GM12878 (cell line): Measurements from ENCODE around the gene LSP1. TPM values are rescaled to one million over a fixed set of nuclear protein-coding genes. Genes with fewer than 3 reads are reported as not detected.

ENCODE experiments used
- ATAC-seq: fragments of 200-7000 bp; cut with Tn5 transposase; 3 replicates; pipeline ENCODE4 v1.9.1; 2020; ENCODE audit warnings: mild to moderate bottlenecking, moderate library complexity
- BruUV-seq: library from RNA; stranded (reverse); fragments of 400-500 nt; replicated peaks from 2 replicates; lab custom pipeline; 2021; lab: Mats Ljungman, UMichigan
- CTCF ChIA-PET: fragments of 300-600 bp; sonication (Branson Sonifier 250); formaldehyde crosslinking; extraction: SDS; loops from one replicate; lab custom pipeline; 2021; ENCODE audit warnings: inconsistent platforms; lab: Yijun Ruan, JAX
- POLR2A ChIA-PET: fragments of 350-600 bp; formaldehyde crosslinking; extraction: SDS; loops from one replicate; lab custom pipeline; 2021; ENCODE audit warnings: inconsistent platforms; lab: Charles Lee
- RAD21 ChIA-PET: fragments of 300-600 bp; sonication (Branson Sonifier 250); formaldehyde crosslinking; loops from one replicate; lab custom pipeline; 2023; ENCODE audit warnings: antibody characterized with exemption; ENCODE audit not compliant: unreplicated experiment; lab: Charles Lee
- SMC1A ChIA-PET: fragments of 300-600 bp; sonication (Branson Sonifier 250); formaldehyde crosslinking; loops from one replicate; lab custom pipeline; 2023; ENCODE audit not compliant: unreplicated experiment, uncharacterized antibody; lab: Charles Lee
- DNase-seq: peaks from one replicate; pipeline ENCODE4 v3.0.0-alpha.2; 2011; ENCODE audit warnings: low read depth, low spot score
- FAIRE-seq: peaks from 3 replicates; lab custom pipeline; 2011; peaks lifted over from hg19 to GRCh38; lab: Jason Lieb, UNC
- H2AFZ ChIP-seq: 2 replicates; pipeline ENCODE4 v1.6.0; 2011; ENCODE audit warnings: low read depth, low read length, control low read depth; ENCODE audit not compliant: control insufficient read depth
- H3K27ac ChIP-seq: 2 replicates; pipeline ENCODE4 v1.5.1; 2011; ENCODE audit warnings: control low read depth; ENCODE audit not compliant: control insufficient read depth, insufficient read depth
- H3K27me3 ChIP-seq, 2 experiments: replicated peaks in 1 of 2; 2 replicates each; pipeline versions ENCODE4 v1.6.0 to v1.6.1; 2011; ENCODE audit warnings: low read length in 1 of 2; ENCODE audit not compliant: control insufficient read depth in 2 of 2, insufficient read depth in 2 of 2
- H3K36me3 ChIP-seq, 2 experiments: 2 replicates each; pipeline ENCODE4 v1.5.1; 2011; ENCODE audit warnings: low read length in 1 of 2; ENCODE audit not compliant: control insufficient read depth in 2 of 2, insufficient read depth in 2 of 2
- H3K4me1 ChIP-seq: 2 replicates; pipeline ENCODE4 v1.6.1; 2011; ENCODE audit warnings: mild to moderate bottlenecking, low read length, moderate library complexity, mixed read lengths; ENCODE audit not compliant: control insufficient read depth, insufficient read depth
- H3K4me2 ChIP-seq: 2 replicates; pipeline ENCODE4 v1.6.0; 2011; ENCODE audit warnings: control low read depth; ENCODE audit not compliant: control insufficient read depth, insufficient read depth
- H3K4me3 ChIP-seq: fragments of 200-600 bp; sonication (generic); 2 replicates; pipeline ENCODE4 v1.5.1; 2016
- H3K79me2 ChIP-seq: 2 replicates; pipeline ENCODE4 v1.6.0; 2011; ENCODE audit warnings: low read length; ENCODE audit not compliant: control insufficient read depth, insufficient read depth
- H3K9ac ChIP-seq: 2 replicates; pipeline ENCODE4 v1.8.0; 2011; ENCODE audit warnings: low read length, control low read depth, mixed read lengths; ENCODE audit not compliant: control insufficient read depth, insufficient read depth
- H3K9me3 ChIP-seq: replicated peaks from 3 replicates; pipeline ENCODE4 v1.5.1; 2011; ENCODE audit warnings: mild to moderate bottlenecking, low read length; ENCODE audit not compliant: control insufficient read depth, insufficient read depth
- H4K20me1 ChIP-seq: 2 replicates; pipeline ENCODE4 v1.6.0; 2011; ENCODE audit not compliant: control insufficient read depth, insufficient read depth
- FOXK2 ChIP-seq: fragments of 450-650 bp; IDR thresholded peaks from 2 replicates; pipeline ENCODE4 v1.6.1; 2017; ENCODE audit warnings: mild to moderate bottlenecking, moderate library complexity
- MLLT1 ChIP-seq: fragments of 450-650 bp; IDR thresholded peaks from 2 replicates; pipeline ENCODE4 v1.6.1; 2016; ENCODE audit warnings: mild to moderate bottlenecking
- PML ChIP-seq: IDR thresholded peaks from 2 replicates; pipeline ENCODE4 v1.6.1; 2012; ENCODE audit warnings: low read length, inconsistent platforms
- WGBS: methylation state at CpG from one replicate; pipeline ENCODE4 v1.1.6; 2016; ENCODE audit warnings: low lambda C conversion rate; ENCODE audit not compliant: insufficient replicate concordance, insufficient coverage; ENCODE audit errors: missing lambda C conversion rate; 5-methylcytosine and 5-hydroxymethylcytosine counted together
- in situ Hi-C: fragments of 300-500 bp; cut with MboI; formaldehyde crosslinking; loops from 9 replicates; pipeline ENCODE4 v1.14.3; 2018; ENCODE audit warnings: mixed read lengths
- intact Hi-C: fragments of 100-400 bp; cut with micrococcal nuclease; formaldehyde crosslinking; loops from one replicate; pipeline ENCODE4 v1.14.2; 2022; ENCODE audit not compliant: unreplicated experiment
- polyA plus RNA-seq, 11 experiments: library from polyadenylated mRNA; depleted of rRNA in 4 of 11; unstranded in 6 of 11; stranded (reverse) in 5 of 11; fragments of >200 nt; fragmentation: Nextera tagmentation in 4 of 11; fragmentation: Illumina TruSeq in 1 of 11; extraction: Ambion mirVana in 4 of 11; extraction: Trizol in 1 of 11; gene quantifications; 1 replicate in 1 of 11; 2 replicates in 10 of 11; pipeline versions ENCODE4 v1.2.1 to v1.2.3, GENCODE V29; 2011 to 2016; ENCODE audit warnings: inconsistent platforms in 2 of 11, missing spikeins in 2 of 11, low read depth in 1 of 11
- total RNA-seq, 4 experiments: library from RNA; depleted of rRNA in 3 of 4; stranded (reverse); fragments of >200 nt in 3 of 4; fragmentation: Illumina TruSeq in 1 of 4; extraction: Trizol in 1 of 4; gene quantifications; 2 replicates each; pipeline versions ENCODE4 v1.2.1 to v1.2.3, GENCODE V29; 2013 to 2021
- TF ChIP-seq, protein P1 (sequence below): IDR thresholded peaks from 2 replicates; pipeline ENCODE4 v1.6.1; 2012; ENCODE audit warnings: low read length, inconsistent platforms
- TF ChIP-seq, protein P2 (sequence below): fragments of 450-650 bp; IDR thresholded peaks from 2 replicates; pipeline ENCODE4 v1.6.1; 2017; ENCODE audit warnings: borderline replicate concordance

LSP1 gene
- total and polyA plus RNA-seq, 10 of the 15 experiments (the other 5 are each of a cell fraction or from before 2014, with no cell fraction given): 19.2 to 488 (median 369) TPM

GRCh38 chr11:1810761-1811160 lies 42.1 kb upstream of the LSP1 start:
- H3K4me3 ChIP-seq: no peak overlapping the region
- no peak for ATAC-seq
- ChIA-PET CTCF (no interaction called here), RAD21 (no interaction called here), POLR2A (no interaction called here), SMC1A (no interaction called here)
- WGBS: 18% methylated on average over 10 of the region's 10 CpGs
- TF ChIP-seq, protein P1, sequence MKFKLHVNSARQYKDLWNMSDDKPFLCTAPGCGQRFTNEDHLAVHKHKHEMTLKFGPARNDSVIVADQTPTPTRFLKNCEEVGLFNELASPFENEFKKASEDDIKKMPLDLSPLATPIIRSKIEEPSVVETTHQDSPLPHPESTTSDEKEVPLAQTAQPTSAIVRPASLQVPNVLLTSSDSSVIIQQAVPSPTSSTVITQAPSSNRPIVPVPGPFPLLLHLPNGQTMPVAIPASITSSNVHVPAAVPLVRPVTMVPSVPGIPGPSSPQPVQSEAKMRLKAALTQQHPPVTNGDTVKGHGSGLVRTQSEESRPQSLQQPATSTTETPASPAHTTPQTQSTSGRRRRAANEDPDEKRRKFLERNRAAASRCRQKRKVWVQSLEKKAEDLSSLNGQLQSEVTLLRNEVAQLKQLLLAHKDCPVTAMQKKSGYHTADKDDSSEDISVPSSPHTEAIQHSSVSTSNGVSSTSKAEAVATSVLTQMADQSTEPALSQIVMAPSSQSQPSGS: no peak
- TF ChIP-seq PML: no peak
- TF ChIP-seq, protein P2, sequence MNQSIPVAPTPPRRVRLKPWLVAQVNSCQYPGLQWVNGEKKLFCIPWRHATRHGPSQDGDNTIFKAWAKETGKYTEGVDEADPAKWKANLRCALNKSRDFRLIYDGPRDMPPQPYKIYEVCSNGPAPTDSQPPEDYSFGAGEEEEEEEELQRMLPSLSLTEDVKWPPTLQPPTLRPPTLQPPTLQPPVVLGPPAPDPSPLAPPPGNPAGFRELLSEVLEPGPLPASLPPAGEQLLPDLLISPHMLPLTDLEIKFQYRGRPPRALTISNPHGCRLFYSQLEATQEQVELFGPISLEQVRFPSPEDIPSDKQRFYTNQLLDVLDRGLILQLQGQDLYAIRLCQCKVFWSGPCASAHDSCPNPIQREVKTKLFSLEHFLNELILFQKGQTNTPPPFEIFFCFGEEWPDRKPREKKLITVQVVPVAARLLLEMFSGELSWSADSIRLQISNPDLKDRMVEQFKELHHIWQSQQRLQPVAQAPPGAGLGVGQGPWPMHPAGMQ: no peak
- TF ChIP-seq FOXK2: no peak
- TF ChIP-seq MLLT1: no peak
- H3K4me2 ChIP-seq: no peak overlapping the region
- no peak for FAIRE-seq
- in situ Hi-C loops: no loop called here
- no peaks in the 10 kb centered on the region for H3K4me1 ChIP-seq
- peaks cover 2% of the 10 kb centered on the region; the same call in 1 of the 3 replicates for H3K9me3 ChIP-seq
- intact Hi-C loops: no loop called here
- H4K20me1 ChIP-seq: no peaks in the 10 kb centered on the region
- H2AFZ ChIP-seq: no peak overlapping the region
- H3K79me2 ChIP-seq: no peaks in the 10 kb centered on the region
- no peak overlapping the region for H3K9ac ChIP-seq
- 0 out of 4 replicates have a peak, but pooled peaks cover 0 to 1% of the 10 kb centered on the region in 2 experiments for H3K27me3 ChIP-seq
- no peak for DNase-seq
- BruUV-seq: no TSS peak
- no peak overlapping the region for H3K27ac ChIP-seq
- no peaks in the 10 kb centered on the region for H3K36me3 ChIP-seq
